Measurements from ENCODE around the gene MSI2.

DNA sequence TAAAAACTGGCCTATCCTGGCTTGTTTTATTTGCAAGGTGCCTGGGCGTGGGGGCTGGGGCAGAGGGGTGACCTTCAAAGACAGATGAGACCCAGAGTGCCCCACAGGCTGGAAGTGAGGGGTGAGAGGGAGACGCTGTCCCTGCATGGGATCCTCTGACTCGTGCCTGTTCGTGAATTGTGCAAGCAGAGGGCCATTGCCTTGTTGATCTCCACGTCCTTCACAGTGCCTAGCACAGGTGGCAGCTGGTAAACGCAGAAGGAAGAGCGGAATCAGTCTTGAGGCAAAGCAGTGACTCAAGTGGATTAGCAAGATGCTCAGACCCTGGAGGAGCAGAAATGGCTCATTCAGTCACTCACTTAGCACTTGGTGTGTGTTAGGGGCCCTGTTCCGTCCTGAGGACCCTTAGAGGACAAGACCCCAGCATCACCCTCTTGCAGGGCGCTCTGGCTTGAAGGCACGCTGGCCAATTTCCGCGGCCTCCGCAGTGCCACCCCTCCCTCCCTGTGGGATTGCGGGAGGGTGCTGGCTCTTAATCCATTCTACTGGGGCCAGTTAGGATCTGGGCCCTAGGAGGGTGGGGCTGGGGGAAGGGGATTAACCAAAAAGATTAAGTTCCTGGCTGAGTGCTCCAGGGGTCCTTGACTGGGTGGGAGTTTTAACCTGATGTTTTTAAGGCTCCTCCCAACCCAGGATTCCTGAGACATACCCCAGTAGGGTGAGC lies 337.6 kb downstream of the MSI2 start:
- TF ChIP-seq, protein P1, sequence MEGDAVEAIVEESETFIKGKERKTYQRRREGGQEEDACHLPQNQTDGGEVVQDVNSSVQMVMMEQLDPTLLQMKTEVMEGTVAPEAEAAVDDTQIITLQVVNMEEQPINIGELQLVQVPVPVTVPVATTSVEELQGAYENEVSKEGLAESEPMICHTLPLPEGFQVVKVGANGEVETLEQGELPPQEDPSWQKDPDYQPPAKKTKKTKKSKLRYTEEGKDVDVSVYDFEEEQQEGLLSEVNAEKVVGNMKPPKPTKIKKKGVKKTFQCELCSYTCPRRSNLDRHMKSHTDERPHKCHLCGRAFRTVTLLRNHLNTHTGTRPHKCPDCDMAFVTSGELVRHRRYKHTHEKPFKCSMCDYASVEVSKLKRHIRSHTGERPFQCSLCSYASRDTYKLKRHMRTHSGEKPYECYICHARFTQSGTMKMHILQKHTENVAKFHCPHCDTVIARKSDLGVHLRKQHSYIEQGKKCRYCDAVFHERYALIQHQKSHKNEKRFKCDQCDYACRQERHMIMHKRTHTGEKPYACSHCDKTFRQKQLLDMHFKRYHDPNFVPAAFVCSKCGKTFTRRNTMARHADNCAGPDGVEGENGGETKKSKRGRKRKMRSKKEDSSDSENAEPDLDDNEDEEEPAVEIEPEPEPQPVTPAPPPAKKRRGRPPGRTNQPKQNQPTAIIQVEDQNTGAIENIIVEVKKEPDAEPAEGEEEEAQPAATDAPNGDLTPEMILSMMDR (IDR thresholded peaks at IDR 0.05): no peak
- TF ChIP-seq POLR2A (IDR thresholded peaks at IDR 0.05) (no peak), EP300 (IDR thresholded peaks at IDR 0.05) (no peak)

All from sigmoid colon (tissue), 4 donors.